Activated CD8-positive, alpha-beta T cell treated with anti-CD3 and anti-CD28 coated beads for 36 hours (primary cell): ENCODE data around the gene CD44. TPM values are rescaled to one million over a fixed set of nuclear protein-coding genes. Genes with fewer than 3 reads are reported as not detected.

Experiments
- ATAC-seq: fragments of 200-7000 bp; cut with Tn5 transposase; one replicate; pipeline ENCODE4 v1.10.0; 2021; ENCODE audit warnings: mild to moderate bottlenecking, moderate library complexity
- CTCF ChIA-PET: fragments of 350-600 bp; sonication (Branson Sonifier 250); formaldehyde crosslinking; loops from one replicate; lab custom pipeline; 2021; ENCODE audit warnings: antibody characterized with exemption; lab: Charles Lee
- POLR2A ChIA-PET: fragments of 350-600 bp; sonication (Branson Sonifier 250); formaldehyde crosslinking; loops from one replicate; lab custom pipeline; 2021; ENCODE audit warnings: antibody characterized with exemption; lab: Charles Lee
- DNase-seq: peaks from one replicate; pipeline ENCODE4 v3.0.0-alpha.2; 2020
- H3K27ac Mint-ChIP-seq: one replicate; pipeline ENCODE4 v1.8.0; 2021; ENCODE audit warnings: mild to moderate bottlenecking, mixed read lengths
- H3K27me3 Mint-ChIP-seq: one replicate; pipeline ENCODE4 v1.8.0; 2021; ENCODE audit warnings: mixed read lengths
- H3K36me3 Mint-ChIP-seq: one replicate; pipeline ENCODE4 v1.8.0; 2021; ENCODE audit warnings: low read depth, mixed read lengths
- H3K4me1 Mint-ChIP-seq: one replicate; pipeline ENCODE4 v1.8.0; 2021; ENCODE audit warnings: low read depth, mixed read lengths
- H3K4me3 Mint-ChIP-seq: one replicate; pipeline ENCODE4 v1.8.0; 2021; ENCODE audit warnings: mild to moderate bottlenecking, moderate library complexity, mixed read lengths
- H3K9me3 Mint-ChIP-seq: one replicate; pipeline ENCODE4 v1.8.0; 2021; ENCODE audit warnings: mixed read lengths
- CTCF ChIP-seq: fragments of 200-600 bp; IDR thresholded peaks from one replicate; pipeline ENCODE4 v1.8.0; 2022; ENCODE audit warnings: antibody characterized with exemption, mild to moderate bottlenecking
- intact Hi-C: fragments of 100-400 bp; cut with micrococcal nuclease; formaldehyde crosslinking; loops from one replicate; pipeline ENCODE4 v1.10.0; 2022
- total RNA-seq, 2 experiments: library from RNA; stranded (reverse); gene quantifications; one replicate each; pipeline ENCODE4 v1.2.3, GENCODE V29; 2021

Gene CD44
- total RNA-seq, 2 experiments from 2014 or later = 363 to 373 TPM

- Mint-ChIP-seq H3K36me3 (peaks cover 96% of the 10 kb centered on the region), H3K27me3 (no peaks in the 10 kb centered on the region), H3K9me3 (no peaks in the 10 kb centered on the region), H3K27ac (peak overlapping the region; percentile 23), H3K4me3 (no peak overlapping the region), H3K4me1 (peaks cover 89% of the 10 kb centered on the region)
- DNase-seq (no peak), ATAC-seq (no peak)
- CTCF ChIA-PET = interaction anchor here (0.8 to 2.6 kb wide), 6 partner anchors 8 to 267 kb away, joined by 3 to 14 read pairs (median 4); no protein-coding TSS in a partner anchor
- POLR2A ChIA-PET = no interaction called here
- TF ChIP-seq CTCF = no peak
- intact Hi-C loops = no loop called here
Measured at GRCh38 chr11:35193767-35194166, 54.8 kb downstream of the CD44 start.

- ChIA-PET CTCF (no interaction called here), POLR2A (interaction anchor here (0.6 to 2.8 kb wide), 2 partner anchors 8 to 58 kb away, joined by 3 to 5 read pairs; partner anchors contain the start of gene CD44)
- intact Hi-C loops = no loop called here
- Mint-ChIP-seq H3K9me3 (peaks cover 2% of the 10 kb centered on the region), H3K27me3 (no peaks in the 10 kb centered on the region), H3K27ac (no peak overlapping the region), H3K4me3 (no peak overlapping the region), H3K36me3 (peaks cover 96% of the 10 kb centered on the region), H3K4me1 (peaks cover 82% of the 10 kb centered on the region)
- DNase-seq (no peak), ATAC-seq (no peak)
- no peak for TF ChIP-seq CTCF
Measured at GRCh38 chr11:35197292-35197691, 58.3 kb downstream of the CD44 start.

- H3K27me3 Mint-ChIP-seq = no peaks in the 10 kb centered on the region
- ChIA-PET CTCF (no interaction called here), POLR2A (no interaction called here)
- H3K4me1 Mint-ChIP-seq = peaks cover 60% of the 10 kb centered on the region
- no peak overlapping the region for H3K4me3 Mint-ChIP-seq
- ATAC-seq (peak; percentile 10), DNase-seq (no peak)
- H3K9me3 Mint-ChIP-seq = peaks cover 2% of the 10 kb centered on the region
- intact Hi-C loops = no loop called here
- no peak for TF ChIP-seq CTCF
- peak overlapping the region; percentile 48 for H3K27ac Mint-ChIP-seq
- H3K36me3 Mint-ChIP-seq = peaks cover 97% of the 10 kb centered on the region
Measured at GRCh38 chr11:35200811-35201341, 61.9 kb downstream of the CD44 start.

GRCh38 chr11:35204614-35205013 is 65.6 kb downstream of the CD44 start:
- TF ChIP-seq CTCF = no peak
- no peaks in the 10 kb centered on the region for H3K27me3 Mint-ChIP-seq
- peaks cover 99% of the 10 kb centered on the region for H3K36me3 Mint-ChIP-seq
- POLR2A ChIA-PET = interaction anchor here (0.6 kb wide), 1 partner anchor 164 kb away, joined by 3 read pairs; no protein-coding TSS in a partner anchor
- H3K9me3 Mint-ChIP-seq = peaks cover 14% of the 10 kb centered on the region
- DNase-seq (no peak), ATAC-seq (no peak)
- H3K27ac Mint-ChIP-seq = peak overlapping the region; percentile 31
- peaks cover 44% of the 10 kb centered on the region for H3K4me1 Mint-ChIP-seq
- intact Hi-C loops = no loop called here
- CTCF ChIA-PET = interaction anchor here (0.7 to 1.0 kb wide), 2 partner anchors 14 to 28 kb away, joined by 3 read pairs; no protein-coding TSS in a partner anchor
- no peak overlapping the region for H3K4me3 Mint-ChIP-seq

- H3K27me3 Mint-ChIP-seq = no peaks in the 10 kb centered on the region
- ChIA-PET POLR2A (interaction anchor here (1.0 kb wide), 1 partner anchor 161 kb away, joined by 4 read pairs; no protein-coding TSS in a partner anchor), CTCF (no interaction called here)
- peaks cover 24% of the 10 kb centered on the region for H3K9me3 Mint-ChIP-seq
- peaks cover 99% of the 10 kb centered on the region for H3K36me3 Mint-ChIP-seq
- no peak for TF ChIP-seq CTCF
- intact Hi-C loops = no loop called here
- no peak overlapping the region for H3K4me3 Mint-ChIP-seq
- H3K27ac Mint-ChIP-seq = peak overlapping the region; percentile 58
- no peak for ATAC-seq
- H3K4me1 Mint-ChIP-seq = peaks cover 39% of the 10 kb centered on the region
- DNase-seq = no peak
Measured at GRCh38 chr11:35206616-35207015, 67.6 kb downstream of the CD44 start.
